Heart right ventricle (tissue), 16 donors: Measurements from ENCODE around the gene PTX4. TPM values are rescaled to one million over a fixed set of nuclear protein-coding genes. Genes with fewer than 3 reads are reported as not detected.

Experiments
- ATAC-seq, 8 donors: fragments of 200-7000 bp; cut with Tn5 transposase; one replicate each; pipeline ENCODE4 v1.9.1; 2020; ENCODE audit warnings: mild to moderate bottlenecking in 8 of 8, moderate library complexity in 8 of 8, moderate number of reproducible peaks in 1 of 8
- DNase-seq, 2 donors: peaks; one replicate each; pipeline ENCODE4 v3.0.0-alpha.2; 2020
- H3K27ac ChIP-seq, 10 donors: fragments of 200-600 bp; sonication (generic) in 2 of 10; one replicate each; pipeline versions ENCODE4 v1.5.0 to v1.8.0; 2020 to 2022; ENCODE audit warnings: mild to moderate bottlenecking in 3 of 10
- H3K27me3 ChIP-seq, 7 donors: fragments of 200-600 bp; one replicate each; pipeline ENCODE4 v1.8.0; 2021 to 2022; ENCODE audit warnings: mild to moderate bottlenecking in 2 of 7
- H3K36me3 ChIP-seq, 9 donors: fragments of 200-600 bp; sonication (generic) in 1 of 9; one replicate each; pipeline versions ENCODE4 v1.5.0 to v1.8.0; 2020 to 2022; ENCODE audit warnings: mild to moderate bottlenecking in 2 of 9
- H3K4me1 ChIP-seq, 9 donors: fragments of 200-600 bp; sonication (generic) in 1 of 9; one replicate each; pipeline versions ENCODE4 v1.5.0 to v1.8.0; 2020 to 2022; ENCODE audit warnings: mild to moderate bottlenecking in 4 of 9
- H3K4me3 ChIP-seq, 10 donors: fragments of 200-600 bp; sonication (generic) in 2 of 10; one replicate each; pipeline versions ENCODE4 v1.5.0 to v1.8.0; 2020 to 2022; ENCODE audit warnings: mild to moderate bottlenecking in 7 of 10, moderate library complexity in 2 of 10
- H3K9me3 ChIP-seq, 11 donors: fragments of 200-600 bp in 10 of 11; sonication (generic) in 2 of 11; one replicate each; pipeline versions ENCODE4 v1.5.0 to v1.8.0; 2013 to 2022; ENCODE audit warnings: mild to moderate bottlenecking in 2 of 11, control low read depth in 1 of 11, moderate library complexity in 1 of 11
- WGBS, 2 donors: extraction: QIAGEN DNeasy Blood & Tissue Kit; methylation state at CpG; one replicate each; pipeline ENCODE4 v1.1.7; 2013; ENCODE audit warnings: inconsistent platforms in 1 of 2; 5-methylcytosine and 5-hydroxymethylcytosine counted together
- intact Hi-C, 10 donors: fragments of 100-400 bp; cut with DNase I; formaldehyde crosslinking; loops; one replicate each; pipeline versions ENCODE4 v1.11.1 to v1.14.2; 2022
- polyA plus RNA-seq, 2 donors: library from polyadenylated mRNA; stranded (reverse); fragments of 200-250 nt; gene quantifications; one replicate each; pipeline ENCODE4 v1.2.3, GENCODE V29; 2013
- total RNA-seq, 10 donors: library from RNA; stranded (reverse); fragmentation: NEBNext Ultra II Directional in 3 of 10; extraction: Animal tissue kit (Norgen Biotek cat#: 25700) in 3 of 10; gene quantifications; one replicate each; pipeline versions ENCODE4 v1.2.1 to v1.2.4, GENCODE V29; 2021 to 2023
- TF ChIP-seq, protein P1 (sequence below), 9 donors: fragments of 200-600 bp; sonication (generic) in 2 of 9; IDR thresholded peaks; one replicate each; pipeline versions ENCODE4 v1.5.0 to v1.8.0; 2021 to 2022; ENCODE audit warnings: antibody characterized with exemption in 9 of 9, mild to moderate bottlenecking in 5 of 9, moderate library complexity in 1 of 9
- donor health status: Arrhythmogenic right ventricular cardiomyopathy.
- donor health status: ischemic (EF 13 %, LVEDD 7.1; RV severe dilation, severe dysfunction).
- donor health status: healthy with polysubstance abuse.
- donor health status: DM: no; HTN: yes; CAD: no.
- donor health status: DM: no; HTN: no; CAD: no.
- donor health status: ischemic (EF 25% LVEDD 6.9; RV normal size, moderate dysfunction).
- donor health status: ischemic (EF 25% LVEDD 5.7; RV mildly dilated, moderate dysfunction).
- donor health status: healthy.
- donor health status: DM: yes; HTN: yes; CAD: no.
- donor health status: Ischemic cardiomyopathy.
- donor health status: ischemic (EF 35%, LVEDD 5.7; RV mildly dilated, moderate dysfunction).
- donor health status: nonischemic (EF 11% LVEDD 7.7; RV severe dilation, severe dysfunction).
- donor health status: DM: yes; HTN: yes; CAD: no.
- donor health status: PGD.
- donor health status: ischemic (EF 29% LVEDD 5.4; RV normal size, mild dysfunction).
- donor health status: nonischemic (EF 23%, LVEDD 6.1; RV moderate dilation, normal function).

Gene PTX4
- total and polyA plus RNA-seq, 12 donors = not detected

DNA sequence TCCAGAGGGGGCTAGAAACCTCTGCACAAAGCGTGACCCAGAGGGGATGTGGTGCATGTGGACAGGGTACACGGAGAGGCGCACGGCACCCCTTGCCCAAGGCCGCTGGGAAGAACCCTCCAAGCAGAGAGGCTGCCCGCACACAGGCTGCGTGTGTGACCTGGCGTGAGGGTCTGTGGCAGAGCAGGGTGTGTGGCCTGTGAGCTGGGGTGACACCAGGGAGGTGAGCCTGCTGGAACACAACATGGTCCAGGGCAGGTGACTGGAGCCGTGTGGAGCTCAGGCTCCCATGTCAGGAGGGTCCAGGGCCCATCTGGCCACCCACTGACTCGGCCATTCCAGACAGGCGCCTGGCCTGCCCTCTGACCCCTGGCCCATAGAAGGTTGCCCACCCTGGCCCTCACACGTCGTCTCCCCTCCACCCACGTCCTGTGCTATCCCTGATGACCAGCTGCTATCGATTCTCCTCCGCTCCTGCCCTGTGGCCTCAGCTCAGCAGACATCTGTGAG, 29.9 kb upstream of the PTX4 start:
- ATAC-seq (peak in 3 of 8 donors; percentile 13 to 37 (median 18)), DNase-seq (no peak)
- Histone ChIP-seq H3K36me3 (peaks cover 0 to 53% (median 6%) of the 10 kb centered on the region in 9 donors), H3K9me3 (peaks cover 0 to 16% (median 7%) of the 10 kb centered on the region in 11 donors), H3K4me1 (no peaks in the 10 kb centered on the region), H3K27ac (no peak overlapping the region), H3K27me3 (no peaks in the 10 kb centered on the region), H3K4me3 (no peak overlapping the region)
- TF ChIP-seq, protein P1, sequence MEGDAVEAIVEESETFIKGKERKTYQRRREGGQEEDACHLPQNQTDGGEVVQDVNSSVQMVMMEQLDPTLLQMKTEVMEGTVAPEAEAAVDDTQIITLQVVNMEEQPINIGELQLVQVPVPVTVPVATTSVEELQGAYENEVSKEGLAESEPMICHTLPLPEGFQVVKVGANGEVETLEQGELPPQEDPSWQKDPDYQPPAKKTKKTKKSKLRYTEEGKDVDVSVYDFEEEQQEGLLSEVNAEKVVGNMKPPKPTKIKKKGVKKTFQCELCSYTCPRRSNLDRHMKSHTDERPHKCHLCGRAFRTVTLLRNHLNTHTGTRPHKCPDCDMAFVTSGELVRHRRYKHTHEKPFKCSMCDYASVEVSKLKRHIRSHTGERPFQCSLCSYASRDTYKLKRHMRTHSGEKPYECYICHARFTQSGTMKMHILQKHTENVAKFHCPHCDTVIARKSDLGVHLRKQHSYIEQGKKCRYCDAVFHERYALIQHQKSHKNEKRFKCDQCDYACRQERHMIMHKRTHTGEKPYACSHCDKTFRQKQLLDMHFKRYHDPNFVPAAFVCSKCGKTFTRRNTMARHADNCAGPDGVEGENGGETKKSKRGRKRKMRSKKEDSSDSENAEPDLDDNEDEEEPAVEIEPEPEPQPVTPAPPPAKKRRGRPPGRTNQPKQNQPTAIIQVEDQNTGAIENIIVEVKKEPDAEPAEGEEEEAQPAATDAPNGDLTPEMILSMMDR (IDR thresholded peaks at IDR 0.05) = no peak
- 93 to 94% methylated on average over 16 of the region's 16 CpGs for WGBS, 2 donors
- intact Hi-C loops = no loop called here

GRCh38 chr16:1514507-1514906, 25.8 kb upstream of the PTX4 start:
- 84 to 97% methylated on average over 3 of the region's 3 CpGs for WGBS, 2 donors
- peaks cover 0 to 16% (median 7%) of the 10 kb centered on the region in 11 donors for H3K9me3 ChIP-seq
- DNase-seq (no peak), ATAC-seq (no peak)
- H3K27me3 ChIP-seq = no peaks in the 10 kb centered on the region
- H3K4me1 ChIP-seq = peaks cover 9 to 36% (median 19%) of the 10 kb centered on the region in 9 donors
- TF ChIP-seq, protein P1 (IDR thresholded peaks at IDR 0.05) = no peak
- no peak overlapping the region for H3K4me3 ChIP-seq
- intact Hi-C loops = no loop called here
- H3K27ac ChIP-seq = no peak overlapping the region
- H3K36me3 ChIP-seq = peaks cover 0 to 40% (median 1%) of the 10 kb centered on the region in 9 donors

DNA sequence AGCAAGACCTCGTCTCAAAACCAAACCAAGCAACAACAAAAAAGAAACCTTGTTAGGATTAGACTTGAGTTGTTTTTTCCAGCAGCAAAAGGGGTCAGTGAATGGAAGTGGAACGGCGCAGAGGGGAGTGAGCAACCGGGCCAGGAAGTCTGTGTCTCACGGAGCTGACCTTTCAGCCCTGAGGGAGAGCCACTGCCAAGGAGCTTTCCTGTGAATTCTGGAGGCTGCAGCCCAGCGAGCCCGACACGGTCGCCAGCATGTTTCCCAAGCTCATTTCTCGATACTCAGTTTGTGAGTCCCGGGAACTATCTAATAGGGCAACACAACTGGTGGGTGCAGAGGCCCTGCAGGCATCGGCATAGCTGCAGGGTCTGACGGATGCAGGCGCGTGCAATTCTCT, 24.0 kb upstream of the PTX4 start:
- ATAC-seq (no peak), DNase-seq (no peak)
- Histone ChIP-seq H3K27me3 (no peaks in the 10 kb centered on the region), H3K4me1 (peaks cover 18 to 48% (median 27%) of the 10 kb centered on the region in 9 donors), H3K36me3 (peaks cover 0 to 38% (median 0%) of the 10 kb centered on the region in 9 donors), H3K27ac (peak overlapping the region in 2 of 10 donors; percentile 49 to 53), H3K9me3 (peaks cover 0 to 16% (median 7%) of the 10 kb centered on the region in 11 donors), H3K4me3 (no peak overlapping the region)
- WGBS, 2 donors = 70 to 73% methylated on average over 15 of the region's 15 CpGs
- TF ChIP-seq, protein P1 (IDR thresholded peaks at IDR 0.05) = no peak
- intact Hi-C loops = no loop called here

- peak overlapping the region in 2 of 10 donors; percentile 49 to 53 for H3K27ac ChIP-seq
- TF ChIP-seq, protein P1 (IDR thresholded peaks at IDR 0.05) = no peak
- H3K9me3 ChIP-seq = peaks cover 0 to 16% (median 7%) of the 10 kb centered on the region in 11 donors
- H3K4me1 ChIP-seq = peaks cover 18 to 48% (median 27%) of the 10 kb centered on the region in 9 donors
- H3K4me3 ChIP-seq = no peak overlapping the region
- intact Hi-C loops = no loop called here
- peaks cover 0 to 38% (median 0%) of the 10 kb centered on the region in 9 donors for H3K36me3 ChIP-seq
- no peaks in the 10 kb centered on the region for H3K27me3 ChIP-seq
- WGBS, 2 donors = 82 to 85% methylated on average over 29 to 30 of the region's 30 CpGs
- no peak for ATAC-seq
- DNase-seq = no peak
Observed at GRCh38 chr16:1511662-1512569, 23.2 kb upstream of the PTX4 start.
